Measurements from ENCODE around the gene SBNO1. TPM values are rescaled to one million over a fixed set of nuclear protein-coding genes. Genes with fewer than 3 reads are reported as not detected.

Gene SBNO1
- total and polyA plus RNA-seq, 2 donors (not counting 3 experiments of a cell fraction or from before 2014, with no cell fraction given), result 4.8 to 34.2 TPM

DNA sequence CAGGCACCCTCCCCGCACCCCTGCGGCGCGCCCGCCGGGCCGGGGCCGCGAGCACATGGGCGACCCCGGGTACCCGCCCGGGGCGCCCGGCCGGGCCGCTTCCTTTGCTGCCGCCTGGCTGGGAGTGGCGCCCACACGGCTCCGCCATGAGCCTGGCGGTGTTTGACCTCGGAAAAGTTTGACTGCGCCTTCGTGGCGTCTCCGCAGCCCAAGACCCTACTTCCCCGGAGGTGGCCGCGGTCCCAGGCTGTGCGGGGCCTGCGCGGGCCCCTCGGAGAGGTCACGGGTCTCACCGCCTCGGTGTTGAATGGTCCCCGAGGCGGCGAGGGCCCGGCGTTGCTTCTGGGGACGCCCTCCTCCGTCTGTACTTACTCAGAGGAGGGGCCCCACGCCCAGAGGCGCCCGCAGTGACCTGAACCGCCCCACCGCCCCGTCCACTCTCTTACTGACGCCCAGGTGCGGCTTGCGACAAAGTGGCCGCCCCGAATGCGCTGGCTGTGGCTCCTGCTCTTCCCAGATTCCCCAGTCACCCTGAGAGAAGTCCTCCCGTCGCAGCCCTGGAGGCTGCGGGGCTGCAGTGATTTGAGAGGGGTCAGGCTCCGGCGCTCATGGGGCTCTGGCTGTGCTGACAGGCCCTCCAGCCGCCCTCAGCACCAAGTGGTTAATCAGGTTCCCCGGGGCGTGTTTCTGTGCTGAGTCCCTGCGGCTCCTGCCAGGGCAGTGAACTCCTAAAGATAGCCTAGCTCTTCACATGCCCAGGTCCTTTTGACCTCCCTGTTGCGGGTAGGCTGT is 25.1 kb upstream of the SBNO1 start:
- Histone ChIP-seq H3K4me2 (ENCODE audit: insufficient read depth, low read length) (peak overlapping the region; percentile 94), H2AFZ (ENCODE audit: low read depth, low read length) (no peak overlapping the region), H3K36me3 (ENCODE audit: control insufficient read depth in 2 of 2, extremely low read depth in 1 of 2, insufficient read depth in 2 of 2, low read length in 2 of 2) (peaks cover 13 to 15% of the 10 kb centered on the region in 2 experiments), H3K4me1 (ENCODE audit: control insufficient read depth, extremely low read depth, insufficient read depth, low read length) (peaks cover 33% of the 10 kb centered on the region), H3K27me3 (ENCODE audit: control insufficient read depth in 2 of 2, insufficient read depth in 2 of 2, low read length in 2 of 2) (no peaks in the 10 kb centered on the region), H4K20me1 (replicated peaks; ENCODE audit: control insufficient read depth, extremely low read depth, insufficient read depth, low read length) (no peaks in the 10 kb centered on the region), H3K9me1 (replicated peaks; ENCODE audit: control insufficient read depth, extremely low read depth, insufficient read depth, low read length) (no peaks in the 10 kb centered on the region), H3K27ac (ENCODE audit: insufficient read depth, low read depth, low read length) (peak overlapping the region; percentile 44), H3K79me2 (ENCODE audit: control insufficient read depth, insufficient read depth, low read length) (peaks cover 62% of the 10 kb centered on the region), H3K9me3 (replicated peaks; ENCODE audit: control insufficient read depth, insufficient read depth, low read length) (no peaks in the 10 kb centered on the region), H3K4me3 (replicated peaks in 1 of 3; ENCODE audit: insufficient read depth in 1 of 3, low read depth in 1 of 3, low read length in 3 of 3) (peak overlapping the region; percentile 46 to 69 (median 67)), H3K9ac (replicated peaks; ENCODE audit: extremely low read depth, insufficient read depth, low read length) (peak overlapping the region; percentile 66)
- ChIA-PET POLR2A (no interaction called here), CTCF (interaction anchor here (1.1 to 1.8 kb wide), 2 partner anchors 38 to 193 kb away, joined by 3 to 5 read pairs; no protein-coding TSS in a partner anchor)
- intact Hi-C loops (cut with micrococcal nuclease) (loop anchor here (2.0 kb wide), 2 partner anchors 47 to 193 kb away; partner anchors contain the start of gene RILPL2), dilution Hi-C loops (cut with MboI; ENCODE audit: extremely low pct_ligation_motif_present, low sequenced_read_pairs) (loop anchor here (10.0 kb wide), 1 partner anchor 235 kb away; no protein-coding TSS in a partner anchor)
- TF ChIP-seq POLR2AphosphoS5 (IDR thresholded peaks at IDR 0.05; ENCODE audit: insufficient read depth, low read depth, low read length) (no peak), POLR2A (IDR thresholded peaks at IDR 0.05; ENCODE audit: low read depth, low read length) (no peak), MYC (IDR thresholded peaks at IDR 0.05; ENCODE audit: low read depth, low read length) (no peak), JUN (IDR thresholded peaks at IDR 0.05; ENCODE audit: borderline replicate concordance, insufficient read depth, insufficient read length, low read depth) (no peak), FOS (IDR thresholded peaks at IDR 0.05; ENCODE audit: borderline replicate concordance, insufficient read depth, low read length) (no peak), EZH2 (IDR thresholded peaks at IDR 0.05; ENCODE audit: borderline replicate concordance, low read depth, low read length, severe bottlenecking) (no peak), CTCF (IDR thresholded peaks at IDR 0.05; ENCODE audit: extremely low read depth in 1 of 2, insufficient read depth in 1 of 2, low read depth in 1 of 2, low read length in 2 of 2) (no peak), MAX (IDR thresholded peaks at IDR 0.05; ENCODE audit: insufficient read depth, insufficient read length) (no peak), GATA2 (IDR thresholded peaks at IDR 0.05; ENCODE audit: insufficient read depth, insufficient read length, low read depth, low read length) (no peak)
- DNase-seq (ENCODE audit: low read depth, low spot score) (peak; percentile 25), FAIRE-seq (no peak)
- no TSS peak for BruUV-seq (replicated peaks)
